HepG2 (cell line): Measurements from ENCODE around the gene ZBTB22. TPM values are rescaled to one million over a fixed set of nuclear protein-coding genes. Genes with fewer than 3 reads are reported as not detected.

Experiments
- CCDC6 ChIP-seq: sonication (generic); formaldehyde crosslinking; IDR thresholded peaks from 2 replicates; pipeline ENCODE4 v1.8.1; 2022; ENCODE audit warnings: mild to moderate bottlenecking, missing genetic modification reagents, moderate library complexity
- CENPBD1 ChIP-seq: sonication (generic); formaldehyde crosslinking; IDR thresholded peaks from 2 replicates; pipeline ENCODE4 v1.8.0; 2022; ENCODE audit warnings: missing genetic modification reagents, low read depth, mild to moderate bottlenecking, borderline replicate concordance
- CENPT ChIP-seq: sonication (generic); formaldehyde crosslinking; IDR thresholded peaks from 2 replicates; pipeline ENCODE4 v1.8.0; 2022; ENCODE audit warnings: low read depth, mild to moderate bottlenecking, moderate library complexity, missing genetic modification reagents
- ERF ChIP-seq: IDR thresholded peaks from 2 replicates; pipeline ENCODE4 v1.6.1; 2018; ENCODE audit warnings: missing biosample characterization, missing genetic modification reagents
- ESRRA ChIP-seq: sonication (generic); formaldehyde crosslinking; IDR thresholded peaks from 2 replicates; pipeline ENCODE4 v1.5.1; 2020; ENCODE audit warnings: mild to moderate bottlenecking, low read depth, missing genetic modification reagents
- FOXA3 ChIP-seq: IDR thresholded peaks from 2 replicates; pipeline ENCODE4 v1.6.1; 2016; ENCODE audit warnings: missing genetic modification reagents, missing compliant biosample characterization
- FOXO1 ChIP-seq: sonication (generic); formaldehyde crosslinking; IDR thresholded peaks from 2 replicates; pipeline ENCODE4 v1.4.0; 2020; ENCODE audit warnings: missing genetic modification reagents
- GABPB1 ChIP-seq: IDR thresholded peaks from 2 replicates; pipeline ENCODE4 v1.6.1; 2016; ENCODE audit warnings: mild to moderate bottlenecking, missing genetic modification reagents, moderate library complexity, missing compliant biosample characterization
- JUND ChIP-seq: sonication (generic); formaldehyde crosslinking; IDR thresholded peaks from 2 replicates; pipeline ENCODE4 v1.8.0; 2022; ENCODE audit warnings: mild to moderate bottlenecking, missing genetic modification reagents
- KDM5B ChIP-seq: sonication (generic); formaldehyde crosslinking; IDR thresholded peaks from 2 replicates; pipeline ENCODE4 v1.4.0; 2020; ENCODE audit warnings: missing genetic modification reagents, mild to moderate bottlenecking, borderline replicate concordance
- MAFG ChIP-seq: sonication (generic); formaldehyde crosslinking; IDR thresholded peaks from 2 replicates; pipeline ENCODE4 v1.5.1; 2020; ENCODE audit warnings: mild to moderate bottlenecking, missing genetic modification reagents
- MED8 ChIP-seq: sonication (generic); formaldehyde crosslinking; IDR thresholded peaks from 2 replicates; pipeline ENCODE4 v1.8.1; 2023; ENCODE audit warnings: mild to moderate bottlenecking, missing genetic modification reagents; ENCODE audit not compliant: insufficient replicate concordance
- NR2F1 ChIP-seq, 2 experiments: fragments of 450-650 bp in 1 of 2; formaldehyde crosslinking in 1 of 2; IDR thresholded peaks; 2 replicates each; pipeline versions ENCODE4 v1.5.0 to v1.6.1; 2016 to 2020; ENCODE audit warnings: mild to moderate bottlenecking in 1 of 2, missing compliant biosample characterization in 1 of 2, missing genetic modification reagents in 1 of 2, moderate library complexity in 1 of 2
- POGK ChIP-seq: sonication (generic); formaldehyde crosslinking; conservative IDR thresholded peaks from 2 replicates; pipeline ENCODE4 v1.8.0; 2022; ENCODE audit warnings: mild to moderate bottlenecking, moderate library complexity, missing genetic modification reagents
- RAD51 ChIP-seq: fragments of 450-650 bp; IDR thresholded peaks from 2 replicates; pipeline ENCODE4 v1.6.1; 2016; ENCODE audit warnings: borderline replicate concordance
- RFX3 ChIP-seq: IDR thresholded peaks from 2 replicates; pipeline ENCODE4 v1.6.1; 2016; ENCODE audit warnings: missing biosample characterization, missing genetic modification reagents
- SKI ChIP-seq: fragments of 450-650 bp; IDR thresholded peaks from one replicate; pipeline ENCODE4 v1.6.1; 2018; ENCODE audit warnings: mild to moderate bottlenecking; ENCODE audit not compliant: partially characterized antibody
- ZFP90 ChIP-seq: sonication (generic); formaldehyde crosslinking; IDR thresholded peaks from 2 replicates; pipeline ENCODE4 v1.8.0; 2022; ENCODE audit warnings: missing genetic modification reagents, mild to moderate bottlenecking, inconsistent platforms, borderline replicate concordance
- ZNF720 ChIP-seq: sonication (generic); formaldehyde crosslinking; IDR thresholded peaks from 2 replicates; pipeline ENCODE4 v1.4.0; 2020; ENCODE audit warnings: missing genetic modification reagents
- ZNF724P ChIP-seq: sonication (generic); formaldehyde crosslinking; IDR thresholded peaks from 2 replicates; pipeline ENCODE4 v1.8.0; 2022; ENCODE audit warnings: missing genetic modification reagents, borderline replicate concordance
- polyA plus RNA-seq, 8 experiments: library from polyadenylated mRNA; depleted of rRNA in 3 of 8; stranded (reverse) in 7 of 8; unstranded in 1 of 8; fragments of >200 nt; fragmentation: Illumina TruSeq in 4 of 8; extraction: Trizol in 4 of 8; gene quantifications; 2 replicates each; pipeline versions ENCODE4 v1.2.1 to v1.2.3, GENCODE V29; 2011 to 2016; ENCODE audit warnings: low read depth in 4 of 8, missing spikeins in 1 of 8, mixed read lengths in 1 of 8; ENCODE audit not compliant: insufficient read depth in 1 of 8
- total RNA-seq, 5 experiments: library from RNA; depleted of rRNA; stranded (reverse); fragments of >200 nt; fragmentation: Illumina TruSeq; extraction: Trizol; gene quantifications; 2 replicates each; pipeline ENCODE4 v1.2.3, GENCODE V29; 2016; ENCODE audit warnings: low read depth in 1 of 5
- TF ChIP-seq, protein P1 (sequence below): sonication (generic); formaldehyde crosslinking; IDR thresholded peaks from 2 replicates; pipeline ENCODE4 v1.9.0; 2021; ENCODE audit warnings: mild to moderate bottlenecking, missing genetic modification reagents

ZBTB22 gene
- total and polyA plus RNA-seq, 2 of the 13 experiments (the other 11 are each of a cell fraction or from before 2014, with no cell fraction given): 8.0 to 10.6 TPM

GRCh38 chr6:33271468-33272274 is 45.9 kb downstream of the ZBTB22 start, which contains the start of the genes RPS18 and VPS52 (continued):
- TF ChIP-seq CENPBD1 (CRISPR knock-in tag): no peak
- TF ChIP-seq ESRRA (CRISPR knock-in tag): peak; percentile 69; the same call in 1 of the 2 replicates
- TF ChIP-seq NR2F1 (CRISPR knock-in tag; IDR thresholded peaks at IDR 0.05): peak in 1 of 2 experiments; percentile 11; a peak in 1 of 4 replicates
- peak; percentile 23; the same call in 1 of the 2 replicates for TF ChIP-seq FOXO1
- TF ChIP-seq MAFG (CRISPR knock-in tag): no peak; the same call in 1 of the 2 replicates
- TF ChIP-seq RAD51: no peak
- TF ChIP-seq KDM5B (CRISPR knock-in tag): peak; percentile 85; the same call in 1 of the 2 replicates
- TF ChIP-seq POGK (CRISPR knock-in tag): peak; percentile 83
- no peak; the same call in 1 of the 2 replicates for TF ChIP-seq JUND (CRISPR knock-in tag)
- peak; percentile 79 for TF ChIP-seq ERF
- TF ChIP-seq, protein P1, sequence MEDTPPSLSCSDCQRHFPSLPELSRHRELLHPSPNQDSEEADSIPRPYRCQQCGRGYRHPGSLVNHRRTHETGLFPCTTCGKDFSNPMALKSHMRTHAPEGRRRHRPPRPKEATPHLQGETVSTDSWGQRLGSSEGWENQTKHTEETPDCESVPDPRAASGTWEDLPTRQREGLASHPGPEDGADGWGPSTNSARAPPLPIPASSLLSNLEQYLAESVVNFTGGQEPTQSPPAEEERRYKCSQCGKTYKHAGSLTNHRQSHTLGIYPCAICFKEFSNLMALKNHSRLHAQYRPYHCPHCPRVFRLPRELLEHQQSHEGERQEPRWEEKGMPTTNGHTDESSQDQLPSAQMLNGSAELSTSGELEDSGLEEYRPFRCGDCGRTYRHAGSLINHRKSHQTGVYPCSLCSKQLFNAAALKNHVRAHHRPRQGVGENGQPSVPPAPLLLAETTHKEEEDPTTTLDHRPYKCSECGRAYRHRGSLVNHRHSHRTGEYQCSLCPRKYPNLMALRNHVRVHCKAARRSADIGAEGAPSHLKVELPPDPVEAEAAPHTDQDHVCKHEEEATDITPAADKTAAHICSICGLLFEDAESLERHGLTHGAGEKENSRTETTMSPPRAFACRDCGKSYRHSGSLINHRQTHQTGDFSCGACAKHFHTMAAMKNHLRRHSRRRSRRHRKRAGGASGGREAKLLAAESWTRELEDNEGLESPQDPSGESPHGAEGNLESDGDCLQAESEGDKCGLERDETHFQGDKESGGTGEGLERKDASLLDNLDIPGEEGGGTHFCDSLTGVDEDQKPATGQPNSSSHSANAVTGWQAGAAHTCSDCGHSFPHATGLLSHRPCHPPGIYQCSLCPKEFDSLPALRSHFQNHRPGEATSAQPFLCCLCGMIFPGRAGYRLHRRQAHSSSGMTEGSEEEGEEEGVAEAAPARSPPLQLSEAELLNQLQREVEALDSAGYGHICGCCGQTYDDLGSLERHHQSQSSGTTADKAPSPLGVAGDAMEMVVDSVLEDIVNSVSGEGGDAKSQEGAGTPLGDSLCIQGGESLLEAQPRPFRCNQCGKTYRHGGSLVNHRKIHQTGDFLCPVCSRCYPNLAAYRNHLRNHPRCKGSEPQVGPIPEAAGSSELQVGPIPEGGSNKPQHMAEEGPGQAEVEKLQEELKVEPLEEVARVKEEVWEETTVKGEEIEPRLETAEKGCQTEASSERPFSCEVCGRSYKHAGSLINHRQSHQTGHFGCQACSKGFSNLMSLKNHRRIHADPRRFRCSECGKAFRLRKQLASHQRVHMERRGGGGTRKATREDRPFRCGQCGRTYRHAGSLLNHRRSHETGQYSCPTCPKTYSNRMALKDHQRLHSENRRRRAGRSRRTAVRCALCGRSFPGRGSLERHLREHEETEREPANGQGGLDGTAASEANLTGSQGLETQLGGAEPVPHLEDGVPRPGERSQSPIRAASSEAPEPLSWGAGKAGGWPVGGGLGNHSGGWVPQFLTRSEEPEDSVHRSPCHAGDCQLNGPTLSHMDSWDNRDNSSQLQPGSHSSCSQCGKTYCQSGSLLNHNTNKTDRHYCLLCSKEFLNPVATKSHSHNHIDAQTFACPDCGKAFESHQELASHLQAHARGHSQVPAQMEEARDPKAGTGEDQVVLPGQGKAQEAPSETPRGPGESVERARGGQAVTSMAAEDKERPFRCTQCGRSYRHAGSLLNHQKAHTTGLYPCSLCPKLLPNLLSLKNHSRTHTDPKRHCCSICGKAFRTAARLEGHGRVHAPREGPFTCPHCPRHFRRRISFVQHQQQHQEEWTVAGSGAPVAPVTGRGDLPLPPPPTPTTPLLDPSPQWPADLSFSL (CRISPR knock-in tag): no peak; the same call in 1 of the 2 replicates
- TF ChIP-seq SKI: peak; percentile 35
- peak; percentile 98 for TF ChIP-seq GABPB1 (CRISPR knock-in tag)
- TF ChIP-seq FOXA3 (CRISPR knock-in tag): peak; percentile 86
- no peak for TF ChIP-seq RFX3 (CRISPR knock-in tag)
- TF ChIP-seq ZNF724P (CRISPR knock-in tag): peak; percentile 46; the same call in 1 of the 2 replicates
- peak; percentile 71 for TF ChIP-seq CCDC6 (CRISPR knock-in tag)
- no peak; the same call in 1 of the 2 replicates for TF ChIP-seq CENPT (CRISPR knock-in tag)
- peak; percentile 69 for TF ChIP-seq MED8 (CRISPR knock-in tag)
- TF ChIP-seq ZNF720: no peak
- TF ChIP-seq ZFP90: peak; percentile 88
